Thyroid gland (tissue), 4 donors: ENCODE results near the gene DAGLB. TPM values are rescaled to one million over a fixed set of nuclear protein-coding genes. Genes with fewer than 3 reads are reported as not detected.

Experiments used
- DNase-seq, 2 donors: peaks; one replicate each; pipeline ENCODE4 v3.0.0-alpha.2; 2019
- H3K27ac ChIP-seq, 3 donors: fragments of 200-600 bp; sonication (generic); 1 replicate in 2 of 3; 2 replicates in 1 of 3; pipeline ENCODE4 v1.5.1; 2016 to 2019; ENCODE audit warnings: mild to moderate bottlenecking in 1 of 3, moderate library complexity in 1 of 3
- H3K27me3 ChIP-seq: fragments of 200-600 bp; sonication (generic); one replicate; pipeline ENCODE4 v1.5.1; 2019
- H3K36me3 ChIP-seq, 2 donors: fragments of 200-600 bp; sonication (generic); one replicate each; pipeline ENCODE4 v1.5.1; 2016 to 2019
- H3K4me1 ChIP-seq, 2 donors: fragments of 200-600 bp; sonication (generic); one replicate each; pipeline ENCODE4 v1.5.1; 2017 to 2019
- H3K4me3 ChIP-seq, 3 donors: fragments of 200-600 bp; sonication (generic); replicated peaks in 1 of 3; 1 replicate in 2 of 3; 2 replicates in 1 of 3; pipeline ENCODE4 v1.5.1; 2016; ENCODE audit warnings: mild to moderate bottlenecking in 1 of 3
- H3K9me3 ChIP-seq: fragments of 200-600 bp; sonication (generic); one replicate; pipeline ENCODE4 v1.5.1; 2017
- POLR2A ChIP-seq, 2 donors: fragments of 450-650 bp; IDR thresholded peaks; one replicate each; pipeline ENCODE4 v1.6.1; 2017; ENCODE audit warnings: antibody characterized with exemption in 2 of 2, mild to moderate bottlenecking in 2 of 2, moderate library complexity in 1 of 2
- WGBS, 2 donors: methylation state at CpG; one replicate each; pipeline ENCODE4 v1.1.5; 2017; 5-methylcytosine and 5-hydroxymethylcytosine counted together
- intact Hi-C: fragments of 100-400 bp; cut with DNase I; formaldehyde crosslinking; loops from one replicate; pipeline ENCODE4 v1.15.1; 2023
- total RNA-seq, 4 donors: library from RNA; depleted of rRNA; stranded (reverse); fragments of >200 nt; gene quantifications; one replicate each; pipeline ENCODE4 v1.2.3, GENCODE V29; 2016
- TF ChIP-seq, protein P1 (sequence below), 6 experiments: fragments of 200-600 bp in 3 of 6; fragments of 450-650 bp in 3 of 6; sonication (generic) in 3 of 6; IDR thresholded peaks; one replicate each; pipeline ENCODE4 v1.5.1; 2016 to 2019; ENCODE audit warnings: antibody characterized with exemption in 6 of 6, mild to moderate bottlenecking in 2 of 6, inconsistent platforms in 1 of 6, moderate library complexity in 1 of 6

DAGLB gene
- total RNA-seq, 4 donors from 2014 or later = 14.1 to 18.4 (median 16.2) TPM

DNA sequence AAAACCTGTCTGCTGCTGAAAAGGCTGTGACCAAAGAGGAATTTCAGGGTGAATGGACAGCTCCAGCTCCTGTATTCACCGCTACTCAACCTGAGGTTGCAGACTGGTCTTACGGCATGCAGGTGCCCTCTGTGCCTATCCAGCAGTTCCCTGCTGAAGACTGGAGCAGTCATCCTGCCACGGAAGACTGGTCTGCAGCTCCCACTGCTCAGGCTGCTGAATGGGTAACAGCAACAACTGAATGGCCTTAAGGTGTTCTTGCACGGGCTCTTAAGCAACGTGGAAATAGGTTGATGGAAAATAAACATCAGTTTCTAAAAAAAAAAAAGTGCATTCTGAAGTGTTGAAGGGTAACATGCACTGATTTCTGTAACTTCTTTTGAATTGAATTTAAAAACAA is 82.3 kb downstream of the DAGLB start:
- Histone ChIP-seq H3K27me3 (no peaks in the 10 kb centered on the region), H3K27ac (peak overlapping the region in 1 of 3 donors; percentile 68), H3K36me3 (no peaks in the 10 kb centered on the region), H3K4me3 (no peak overlapping the region), H3K4me1 (peaks cover 0 to 6% of the 10 kb centered on the region in 2 donors), H3K9me3 (no peaks in the 10 kb centered on the region)
- intact Hi-C loops = no loop called here
- peak; percentile 90 to 92 for DNase-seq
- TF ChIP-seq, protein P1, sequence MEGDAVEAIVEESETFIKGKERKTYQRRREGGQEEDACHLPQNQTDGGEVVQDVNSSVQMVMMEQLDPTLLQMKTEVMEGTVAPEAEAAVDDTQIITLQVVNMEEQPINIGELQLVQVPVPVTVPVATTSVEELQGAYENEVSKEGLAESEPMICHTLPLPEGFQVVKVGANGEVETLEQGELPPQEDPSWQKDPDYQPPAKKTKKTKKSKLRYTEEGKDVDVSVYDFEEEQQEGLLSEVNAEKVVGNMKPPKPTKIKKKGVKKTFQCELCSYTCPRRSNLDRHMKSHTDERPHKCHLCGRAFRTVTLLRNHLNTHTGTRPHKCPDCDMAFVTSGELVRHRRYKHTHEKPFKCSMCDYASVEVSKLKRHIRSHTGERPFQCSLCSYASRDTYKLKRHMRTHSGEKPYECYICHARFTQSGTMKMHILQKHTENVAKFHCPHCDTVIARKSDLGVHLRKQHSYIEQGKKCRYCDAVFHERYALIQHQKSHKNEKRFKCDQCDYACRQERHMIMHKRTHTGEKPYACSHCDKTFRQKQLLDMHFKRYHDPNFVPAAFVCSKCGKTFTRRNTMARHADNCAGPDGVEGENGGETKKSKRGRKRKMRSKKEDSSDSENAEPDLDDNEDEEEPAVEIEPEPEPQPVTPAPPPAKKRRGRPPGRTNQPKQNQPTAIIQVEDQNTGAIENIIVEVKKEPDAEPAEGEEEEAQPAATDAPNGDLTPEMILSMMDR (IDR thresholded peaks at IDR 0.05) = no peak
- peak in 1 of 2 donors; percentile 22 for TF ChIP-seq POLR2A (IDR thresholded peaks at IDR 0.05)
- 31 to 32% methylated on average over 5 of the region's 5 CpGs for WGBS, 2 donors

DNA sequence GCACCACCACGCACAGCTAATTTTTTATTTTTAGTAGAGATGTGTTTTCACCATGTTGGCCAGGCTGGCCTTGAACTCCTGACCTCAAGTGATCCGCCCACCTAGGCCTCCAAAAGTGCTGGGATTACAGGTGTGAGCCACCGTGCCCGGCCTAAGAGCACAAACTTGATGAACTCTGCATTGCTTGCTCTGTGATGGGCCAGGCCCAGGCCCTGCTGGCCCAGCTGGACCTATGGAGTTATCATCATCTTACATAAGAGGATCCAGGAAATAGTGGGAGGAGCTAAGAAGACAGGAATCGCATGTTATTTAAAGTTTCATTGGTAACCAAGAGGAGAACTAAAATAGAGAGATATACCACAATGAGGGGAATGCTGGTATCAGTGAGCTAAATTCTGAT is 86.9 kb downstream of the DAGLB start:
- intact Hi-C loops = no loop called here

DNA sequence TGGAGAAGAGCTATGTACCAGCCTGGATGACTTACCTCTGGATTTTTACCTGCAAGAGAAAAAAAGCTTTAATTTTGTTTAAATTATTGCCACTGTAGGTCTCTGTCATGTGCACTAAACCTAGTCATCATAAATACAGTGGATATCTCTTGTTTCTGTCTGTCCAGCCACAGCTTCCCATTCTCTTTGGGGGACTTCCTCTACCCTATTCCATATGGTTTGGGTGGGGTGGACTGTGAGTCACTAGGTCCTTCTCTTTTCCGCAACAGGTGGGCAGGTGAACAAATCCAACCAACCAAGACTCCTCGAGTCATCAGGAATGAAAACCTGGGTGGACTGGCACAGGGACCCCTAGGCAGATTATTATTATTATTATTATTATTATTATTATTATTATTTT is 88.0 kb downstream of the DAGLB start:
- TF ChIP-seq POLR2A (IDR thresholded peaks at IDR 0.05) = no peak
- TF ChIP-seq, protein P1 (IDR thresholded peaks at IDR 0.05) = no peak
- Histone ChIP-seq H3K36me3 (no peaks in the 10 kb centered on the region), H3K9me3 (no peaks in the 10 kb centered on the region), H3K27me3 (no peaks in the 10 kb centered on the region), H3K27ac (no peak overlapping the region), H3K4me1 (no peaks in the 10 kb centered on the region), H3K4me3 (no peak overlapping the region)
- 92 to 93% methylated on average over 2 of the region's 2 CpGs for WGBS, 2 donors
- intact Hi-C loops = no loop called here
- no peak for DNase-seq

More for the DNA sequence above, 86.9 kb downstream of the DAGLB start:
- TF ChIP-seq POLR2A (IDR thresholded peaks at IDR 0.05) = no peak
- TF ChIP-seq, protein P1 (IDR thresholded peaks at IDR 0.05) = no peak
- Histone ChIP-seq H3K27me3 (no peaks in the 10 kb centered on the region), H3K4me1 (peaks cover 0 to 1% of the 10 kb centered on the region in 2 donors), H3K36me3 (no peaks in the 10 kb centered on the region), H3K4me3 (no peak overlapping the region), H3K27ac (no peak overlapping the region), H3K9me3 (no peaks in the 10 kb centered on the region)
- 86 to 91% methylated on average over 5 of the region's 5 CpGs for WGBS, 2 donors
- no peak for DNase-seq

Other genes starting within 250 kb of the DAGLB start
- gene CYTH3, start 175.3 kb downstream of the DAGLB start, total RNA-seq = 10 to 100 TPM; 41.0 to 75.5 (median 56.7) TPM
- gene FAM220A, start 99.0 kb downstream of the DAGLB start, total RNA-seq = 10 to 100 TPM; 14.3 to 26.6 (median 20.8) TPM
- gene RAC1, start 73.4 kb downstream of the DAGLB start, total RNA-seq = 100 to 1,000 TPM; 141 to 284 (median 180) TPM
- gene KDELR2, start 36.2 kb upstream of the DAGLB start, total RNA-seq = 100 to 1,000 TPM; 113 to 203 (median 147) TPM
- under 1 TPM; 0.13 to 0.67 (median 0.40) TPM for gene GRID2IP, start 103.5 kb upstream of the DAGLB start, total RNA-seq
- gene ZDHHC4, start 129.5 kb upstream of the DAGLB start, total RNA-seq = 10 to 100 TPM; 68.8 to 97.3 (median 81.4) TPM
- gene INTS15, start 142.1 kb upstream of the DAGLB start, total RNA-seq = 10 to 100 TPM; 22.7 to 42.9 (median 31.9) TPM
- 10 to 100 TPM; 17.2 to 27.4 (median 22.1) TPM for gene ZNF853, start 167.7 kb upstream of the DAGLB start, total RNA-seq
- 10 to 100 TPM; 40.6 to 63.7 (median 49.5) TPM for gene ZNF316, start 189.4 kb upstream of the DAGLB start, total RNA-seq